Raji (cell line): Measurements from ENCODE around the gene PHLDB3.

Experiments
- POLR2A ChIP-seq: IDR thresholded peaks from 2 replicates; pipeline ENCODE4 v1.6.1; 2011; ENCODE audit warnings: low read depth, low read length, control low read depth; ENCODE audit not compliant: insufficient read depth

PHLDB3 gene

GRCh38 chr19:43504426-43505185 lies at the start of gene PHLDB3:
TSS of gene PHLDB3 (minus strand) at chr19:43504746. CDS start at chr19:43504118, 628 bp downstream.
- no peak for TF ChIP-seq POLR2A

- TF ChIP-seq POLR2A: no peak
These were observed 49.1 kb upstream of the PHLDB3 start for GRCh38 chr19:43553656-43554055.

GRCh38 chr19:43552616-43553015 lies 48.1 kb upstream of the PHLDB3 start:
- no peak for TF ChIP-seq POLR2A

GRCh38 chr19:43552198-43552450 lies 47.6 kb upstream of the PHLDB3 start:
- no peak for TF ChIP-seq POLR2A

GRCh38 chr19:43551399-43552197 lies 47.1 kb upstream of the PHLDB3 start:
- no peak for TF ChIP-seq POLR2A

- TF ChIP-seq POLR2A: no peak
These were observed 44.2 kb upstream of the PHLDB3 start for GRCh38 chr19:43548706-43549105.

GRCh38 chr19:43546581-43546980 lies 42.0 kb upstream of the PHLDB3 start:
- no peak for TF ChIP-seq POLR2A

- no peak for TF ChIP-seq POLR2A
These were observed 41.4 kb upstream of the PHLDB3 start for GRCh38 chr19:43545981-43546380.

GRCh38 chr19:43545276-43545675 lies 40.7 kb upstream of the PHLDB3 start:
- no peak for TF ChIP-seq POLR2A

GRCh38 chr19:43544077-43544476 lies 39.5 kb upstream of the PHLDB3 start:
- no peak for TF ChIP-seq POLR2A

GRCh38 chr19:43541920-43542650 lies 37.5 kb upstream of the PHLDB3 start:
- TF ChIP-seq POLR2A: no peak

GRCh38 chr19:43540381-43540780 lies 35.8 kb upstream of the PHLDB3 start:
- TF ChIP-seq POLR2A: no peak

GRCh38 chr19:43538922-43539321 lies 34.4 kb upstream of the PHLDB3 start:
- TF ChIP-seq POLR2A: no peak

GRCh38 chr19:43534816-43535761 lies 30.5 kb upstream of the PHLDB3 start:
- TF ChIP-seq POLR2A: no peak
